HCT116 (cell line): ENCODE measurements around the gene ST6GAL2. TPM values are rescaled to one million over a fixed set of nuclear protein-coding genes. Genes with fewer than 3 reads are reported as not detected.

Experiments used
- ATAC-seq: fragments of 200-7000 bp; cut with Tn5 transposase; 2 replicates; pipeline ENCODE4 v1.9.1; 2020; ENCODE audit warnings: mild to moderate bottlenecking, moderate library complexity
- BruUV-seq: library from RNA; stranded (reverse); fragments of 400-500 nt; replicated peaks from 2 replicates; lab custom pipeline; 2021; lab: Mats Ljungman, UMichigan
- CTCF ChIA-PET: fragments of 300-600 bp; sonication (Branson Sonifier 250); formaldehyde crosslinking; loops from one replicate; lab custom pipeline; 2021; ENCODE audit warnings: antibody characterized with exemption; lab: Charles Lee
- POLR2A ChIA-PET: fragments of 300-600, 350-600 bp; sonication (Branson Sonifier 250); formaldehyde crosslinking; loops from one replicate; lab custom pipeline; 2021; ENCODE audit warnings: antibody characterized with exemption; lab: Charles Lee
- RAD21 ChIA-PET, 2 experiments: fragments of 300-600 bp; sonication (Branson Sonifier 250); formaldehyde crosslinking; loops; one replicate each; lab custom pipeline; 2023; ENCODE audit warnings: low total read pairs in 2 of 2; ENCODE audit not compliant: uncharacterized antibody in 2 of 2, unreplicated experiment in 2 of 2, low non-redundant PET in 1 of 2; lab: Charles Lee
- DNase-seq: peaks from one replicate; pipeline ENCODE4 v3.0.0-alpha.2; 2010; ENCODE audit warnings: low read depth, low spot score
- H2AFZ ChIP-seq: fragments of 200-600 bp; shearing (Covaris generic), sonication (generic); 2 replicates; pipeline ENCODE4 v1.6.1; 2017; ENCODE audit warnings: low read depth, mixed run types, mixed read lengths, antibody characterized with exemption, low read length; ENCODE audit not compliant: poor library complexity, severe bottlenecking
- H3K27ac ChIP-seq: 2 replicates; pipeline ENCODE4 v1.5.1; 2012; ENCODE audit warnings: low read depth, low read length
- H3K27me3 ChIP-seq: fragments of 200-600 bp; sonication (generic); 2 replicates; pipeline ENCODE4 v1.6.1; 2016; ENCODE audit warnings: mixed run types, low read length, mixed read lengths; ENCODE audit not compliant: insufficient read depth
- H3K36me3 ChIP-seq, 2 experiments: fragments of 200-500 bp in 1 of 2; fragments of 200-600 bp in 1 of 2; sonication (Bioruptor generic) in 1 of 2; sonication (generic) in 1 of 2; 2 replicates each; pipeline versions ENCODE4 v1.5.1 to v1.6.1; 2014 to 2016; ENCODE audit warnings: low read length in 2 of 2, inconsistent platforms in 1 of 2, mixed read lengths in 1 of 2, mixed run types in 1 of 2; ENCODE audit not compliant: insufficient read depth in 2 of 2, control insufficient read depth in 1 of 2
- H3K4me1 ChIP-seq, 2 experiments: fragments of 200-600 bp in 1 of 2; sonication (generic) in 1 of 2; 2 replicates each; pipeline versions ENCODE4 v1.5.1 to v1.6.1; 2012 to 2017; ENCODE audit warnings: low read length in 2 of 2, inconsistent platforms in 1 of 2, mild to moderate bottlenecking in 1 of 2, mixed read lengths in 1 of 2, mixed run types in 1 of 2, moderate library complexity in 1 of 2; ENCODE audit not compliant: insufficient read depth in 2 of 2, control insufficient read depth in 1 of 2
- H3K4me2 ChIP-seq: fragments of 200-600 bp; sonication (generic); 2 replicates; pipeline ENCODE4 v1.6.1; 2017; ENCODE audit warnings: mixed run types, low read length, mixed read lengths
- H3K4me3 ChIP-seq, 2 experiments: fragments of 200-600 bp in 1 of 2; sonication (generic) in 1 of 2; replicated peaks in 1 of 2; 2 replicates each; pipeline ENCODE4 v1.5.1; 2011 to 2016; ENCODE audit warnings: low read length in 2 of 2, control low read depth in 1 of 2, low read depth in 1 of 2, mild to moderate bottlenecking in 1 of 2, mixed read lengths in 1 of 2, mixed run types in 1 of 2
- H3K79me2 ChIP-seq: fragments of 200-600 bp; sonication (generic); 2 replicates; pipeline ENCODE4 v1.6.1; 2017; ENCODE audit warnings: mild to moderate bottlenecking, mixed run types, low read length, moderate library complexity, mixed read lengths; ENCODE audit not compliant: insufficient read depth
- H3K9ac ChIP-seq: fragments of 200-600 bp; sonication (generic); 2 replicates; pipeline ENCODE4 v1.6.1; 2016; ENCODE audit warnings: low read length, mixed read lengths
- H3K9me2 ChIP-seq: fragments of 200-600 bp; sonication (generic), shearing (Covaris generic); 2 replicates; pipeline ENCODE4 v1.6.1; 2017; ENCODE audit warnings: mixed run types, mild to moderate bottlenecking, moderate library complexity; ENCODE audit not compliant: insufficient read depth
- H3K9me3 ChIP-seq, 2 experiments: fragments of 200-500 bp in 1 of 2; fragments of 200-600 bp in 1 of 2; sonication (Bioruptor generic) in 1 of 2; sonication (generic) in 1 of 2; 2 replicates each; pipeline ENCODE4 v1.6.1; 2014 to 2017; ENCODE audit warnings: low read length in 2 of 2, mixed read lengths in 2 of 2, inconsistent platforms in 1 of 2, low read depth in 1 of 2, mild to moderate bottlenecking in 1 of 2, mixed run types in 1 of 2, moderate library complexity in 1 of 2; ENCODE audit not compliant: control insufficient read depth in 1 of 2, insufficient read depth in 1 of 2
- H4K20me1 ChIP-seq: fragments of 200-600 bp; sonication (generic), shearing (Covaris generic); 2 replicates; pipeline ENCODE4 v1.6.1; 2017; ENCODE audit warnings: mixed run types, mild to moderate bottlenecking, moderate library complexity; ENCODE audit not compliant: insufficient read depth
- CBX3 ChIP-seq: IDR thresholded peaks from 2 replicates; pipeline ENCODE4 v1.6.1; 2012; ENCODE audit warnings: low read depth
- ELF1 ChIP-seq: IDR thresholded peaks from 2 replicates; pipeline ENCODE4 v1.6.1; 2012; ENCODE audit warnings: low read depth, borderline replicate concordance
- EZH2 ChIP-seq: fragments of 200-600 bp; sonication (generic); IDR thresholded peaks from 2 replicates; pipeline ENCODE4 v1.6.1; 2017; ENCODE audit warnings: antibody characterized with exemption, mixed run types
- EZH2phosphoT487 ChIP-seq: fragments of 200-600 bp; IDR thresholded peaks from 2 replicates; pipeline ENCODE4 v1.6.1; 2018; ENCODE audit warnings: antibody characterized with exemption, borderline replicate concordance
- JUND ChIP-seq: IDR thresholded peaks from 2 replicates; pipeline ENCODE4 v1.6.1; 2012
- POLR2A ChIP-seq: IDR thresholded peaks from 2 replicates; pipeline ENCODE4 v1.7.0; 2011; ENCODE audit warnings: borderline replicate concordance; ENCODE audit not compliant: insufficient read depth, insufficient read length; ENCODE audit errors: extremely low read depth
- POLR2AphosphoS5 ChIP-seq: IDR thresholded peaks from 2 replicates; pipeline ENCODE4 v1.6.1; 2011; ENCODE audit warnings: mild to moderate bottlenecking, low read depth, low read length, moderate library complexity
- RAD21 ChIP-seq: IDR thresholded peaks from 2 replicates; pipeline ENCODE4 v1.6.1; 2012; ENCODE audit warnings: low read depth, mild to moderate bottlenecking
- REST ChIP-seq: IDR thresholded peaks from 2 replicates; pipeline ENCODE4 v1.6.1; 2012; ENCODE audit warnings: low read depth
- SP1 ChIP-seq: IDR thresholded peaks from 2 replicates; pipeline ENCODE4 v1.6.1; 2012; ENCODE audit warnings: low read depth
- SRF ChIP-seq: IDR thresholded peaks from 2 replicates; pipeline ENCODE4 v1.6.1; 2012; ENCODE audit warnings: low read depth
- TCF7L2 ChIP-seq: IDR thresholded peaks from 2 replicates; pipeline ENCODE4 v1.7.0; 2011; ENCODE audit warnings: borderline replicate concordance, inconsistent platforms; ENCODE audit not compliant: insufficient read depth, insufficient read length; ENCODE audit errors: extremely low read depth
- YY1 ChIP-seq: IDR thresholded peaks from 2 replicates; pipeline ENCODE4 v1.6.1; 2011; ENCODE audit warnings: low read length, low read depth, moderate library complexity, mild to moderate bottlenecking; ENCODE audit not compliant: insufficient replicate concordance; ENCODE audit errors: extremely low read depth
- ZBTB33 ChIP-seq: IDR thresholded peaks from 2 replicates; pipeline ENCODE4 v1.6.1; 2011; ENCODE audit warnings: mild to moderate bottlenecking, low read length, moderate library complexity; ENCODE audit not compliant: insufficient replicate concordance; ENCODE audit errors: extremely low read depth
- ZNF274 ChIP-seq: fragments of 200-500 bp; sonication (Bioruptor generic); IDR thresholded peaks from 2 replicates; pipeline ENCODE4 v1.6.1; 2014; ENCODE audit warnings: mild to moderate bottlenecking, low read depth, low read length, inconsistent platforms
- intact Hi-C: fragments of 100-400 bp; cut with micrococcal nuclease; formaldehyde crosslinking; loops from 2 replicates; pipeline ENCODE4 v1.10.0; 2022
- total RNA-seq: library from RNA; stranded (reverse); gene quantifications from one replicate; pipeline ENCODE4 v1.2.1, GENCODE V29; 2021; ENCODE audit not compliant: unreplicated experiment
- TF ChIP-seq, protein P1 (sequence below): IDR thresholded peaks from 2 replicates; pipeline ENCODE4 v1.6.1; 2012

The ST6GAL2 gene
- total RNA-seq, 1 experiment from 2014 or later, result not detected

GRCh38 chr2:106857882-106858478, 28.0 kb downstream of the ST6GAL2 start:
- intact Hi-C loops, result no loop called here

More at GRCh38 chr2:106857882-106858478, 28.0 kb downstream of the ST6GAL2 start:
- Histone ChIP-seq H3K9me3 (peaks cover 0 to 6% of the 10 kb centered on the region in 2 experiments; a peak in 2 of 4 replicates), H2AFZ (no peak overlapping the region), H3K9ac (no peak overlapping the region), H4K20me1 (no peaks in the 10 kb centered on the region), H3K4me2 (no peak overlapping the region), H3K79me2 (no peaks in the 10 kb centered on the region), H3K27me3 (no peaks in the 10 kb centered on the region), H3K27ac (no peak overlapping the region), H3K4me3 (no peak overlapping the region), H3K9me2 (no peaks in the 10 kb centered on the region), H3K36me3 (no peaks in the 10 kb centered on the region), H3K4me1 (no peaks in the 10 kb centered on the region)
- CTCF ChIA-PET, result no interaction called here
- TF ChIP-seq REST (no peak), TCF7L2 (no peak), POLR2AphosphoS5 (no peak), YY1 (no peak), POLR2A (no peak), ZBTB33 (no peak), ELF1 (no peak), RAD21 (no peak), JUND (no peak), ZNF274 (no peak), SP1 (no peak), EZH2phosphoT487 (no peak), EZH2 (no peak), SRF (no peak), CBX3 (no peak)
- TF ChIP-seq, protein P1, sequence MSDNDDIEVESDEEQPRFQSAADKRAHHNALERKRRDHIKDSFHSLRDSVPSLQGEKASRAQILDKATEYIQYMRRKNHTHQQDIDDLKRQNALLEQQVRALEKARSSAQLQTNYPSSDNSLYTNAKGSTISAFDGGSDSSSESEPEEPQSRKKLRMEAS, result no peak
- BruUV-seq, result no TSS peak
- POLR2A ChIA-PET, result no interaction called here
- ATAC-seq, result no peak
- no peak for DNase-seq
- RAD21 ChIA-PET, result no interaction called here
